ENCODE measurements around the gene CACNG4.

GRCh38 chr17:66915792-66916191 is 48.7 kb upstream of the CACNG4 start:
- TF ChIP-seq CTCF (IDR thresholded peaks at IDR 0.05) (no peak), POLR2A (IDR thresholded peaks at IDR 0.05) (no peak)
